DOHH2 (cell line): ENCODE measurements around the gene DCPS.
"Not testable (repeated sequence)": the region's sequence is repeated elsewhere in the genome, so short reads cannot be mapped to it uniquely, and the experiment has no call there.

Experiments used
- H3F3A ChIP-seq: fragments of 200-600 bp; sonication (generic), shearing (Covaris generic); 2 replicates; pipeline ENCODE4 v1.6.0; 2016; ENCODE audit warnings: antibody characterized with exemption, mild to moderate bottlenecking; ENCODE audit not compliant: control insufficient read depth, insufficient read depth
- H3K27ac ChIP-seq: fragments of 200-600 bp; sonication (generic); 2 replicates; pipeline ENCODE4 v1.5.1; 2014; ENCODE audit warnings: low read depth, mild to moderate bottlenecking, low read length, moderate library complexity
- H3K27me3 ChIP-seq: fragments of 200-600 bp; sonication (generic); 2 replicates; pipeline ENCODE4 v1.6.1; 2014; ENCODE audit warnings: mild to moderate bottlenecking, low read length, mixed read lengths; ENCODE audit not compliant: control insufficient read depth
- H3K36me3 ChIP-seq: fragments of 200-600 bp; sonication (generic); 2 replicates; pipeline ENCODE4 v1.6.1; 2014; ENCODE audit warnings: mild to moderate bottlenecking, low read length, moderate library complexity, mixed read lengths; ENCODE audit not compliant: control insufficient read depth
- H3K4me1 ChIP-seq: fragments of 200-600 bp; sonication (generic); 2 replicates; pipeline ENCODE4 v1.6.1; 2014; ENCODE audit warnings: mild to moderate bottlenecking, low read length, mixed read lengths; ENCODE audit not compliant: control insufficient read depth
- H3K4me2 ChIP-seq: fragments of 200-600 bp; sonication (generic); 2 replicates; pipeline ENCODE4 v1.6.0; 2014; ENCODE audit warnings: mild to moderate bottlenecking, low read length, moderate library complexity
- H3K4me3 ChIP-seq: fragments of 200-600 bp; sonication (generic); 2 replicates; pipeline ENCODE4 v1.5.1; 2014; ENCODE audit warnings: mild to moderate bottlenecking, low read length, mixed read lengths
- H3K79me2 ChIP-seq: fragments of 200-600 bp; sonication (generic); 2 replicates; pipeline ENCODE4 v1.6.1; 2014; ENCODE audit warnings: mild to moderate bottlenecking, low read length, mixed read lengths; ENCODE audit not compliant: control insufficient read depth
- H3K9me2 ChIP-seq: fragments of 200-600 bp; sonication (generic); replicated peaks from 2 replicates; pipeline ENCODE4 v1.6.1; 2014; ENCODE audit warnings: mild to moderate bottlenecking, low read length, mixed read lengths; ENCODE audit not compliant: control insufficient read depth
- H3K9me3 ChIP-seq: fragments of 200-600 bp; sonication (generic); 2 replicates; pipeline ENCODE4 v1.6.1; 2014; ENCODE audit warnings: antibody characterized with exemption, low read length, mixed read lengths; ENCODE audit not compliant: control insufficient read depth, insufficient read depth
- H4K20me1 ChIP-seq: fragments of 200-600 bp; sonication (generic); 2 replicates; pipeline ENCODE4 v1.6.0; 2014; ENCODE audit warnings: low read depth, mild to moderate bottlenecking, antibody characterized with exemption, low read length, moderate library complexity; ENCODE audit not compliant: control insufficient read depth, insufficient read depth
- CTCF ChIP-seq: fragments of 200-600 bp; sonication (generic); IDR thresholded peaks from one replicate; pipeline ENCODE4 v1.5.1; 2014; ENCODE audit warnings: antibody characterized with exemption, mild to moderate bottlenecking, low read depth, low read length; ENCODE audit not compliant: poor library complexity, severe bottlenecking
- EZH2phosphoT487 ChIP-seq: fragments of 200-600 bp; sonication (generic); IDR thresholded peaks from 2 replicates; pipeline ENCODE4 v1.6.1; 2017; ENCODE audit warnings: borderline replicate concordance, mild to moderate bottlenecking, antibody characterized with exemption, low read length, moderate library complexity, mixed read lengths

DCPS gene

GRCh38 chr11:126371595-126371994 is 67.7 kb downstream of the DCPS start:
- Histone ChIP-seq H3K4me2 (no peak overlapping the region), H3K4me1 (peaks cover 13% of the 10 kb centered on the region), H4K20me1 (no peaks in the 10 kb centered on the region), H3K27me3 (no peaks in the 10 kb centered on the region), H3K9me2 (no peaks in the 10 kb centered on the region), H3K9me3 (no peaks in the 10 kb centered on the region), H3K79me2 (no peaks in the 10 kb centered on the region), H3F3A (no peaks in the 10 kb centered on the region), H3K4me3 (no peak overlapping the region), H3K36me3 (no peaks in the 10 kb centered on the region), H3K27ac (no peak overlapping the region)
- no peak for TF ChIP-seq CTCF
- TF ChIP-seq EZH2phosphoT487, result no peak

- H3K79me2 ChIP-seq, H3K9me3 ChIP-seq, H3K4me2 ChIP-seq, H3K9me2 ChIP-seq, H3K27ac ChIP-seq, H4K20me1 ChIP-seq, H3K4me3 ChIP-seq, H3K27me3 ChIP-seq, H3K36me3 ChIP-seq, H3F3A ChIP-seq: not testable (repeated sequence)
- H3K4me1 ChIP-seq, result peaks cover 11% of the 10 kb centered on the region
Observed at GRCh38 chr11:126373389-126374066, 69.7 kb downstream of the DCPS start.

GRCh38 chr11:126374562-126375300 is 70.9 kb downstream of the DCPS start:
- H3K36me3 ChIP-seq, H3K4me3 ChIP-seq, H3K27me3 ChIP-seq: not testable (repeated sequence)

GRCh38 chr11:126375726-126376125 is 71.9 kb downstream of the DCPS start:
- Histone ChIP-seq H3K4me2 (no peak overlapping the region), H3K4me1 (no peaks in the 10 kb centered on the region), H3K79me2 (no peaks in the 10 kb centered on the region), H3K36me3 (no peaks in the 10 kb centered on the region), H3K9me3 (no peaks in the 10 kb centered on the region), H3K4me3 (no peak overlapping the region), H3K27me3 (no peaks in the 10 kb centered on the region), H3K9me2 (no peaks in the 10 kb centered on the region), H4K20me1 (no peaks in the 10 kb centered on the region), H3F3A (no peaks in the 10 kb centered on the region), H3K27ac (no peak overlapping the region)
- TF ChIP-seq CTCF (no peak), EZH2phosphoT487 (no peak)

More at GRCh38 chr11:126374562-126375300, 70.9 kb downstream of the DCPS start:
- not testable (repeated sequence) for H3K4me2 ChIP-seq, H3K9me3 ChIP-seq, H3K27ac ChIP-seq, H3K79me2 ChIP-seq, H3K4me1 ChIP-seq, H3F3A ChIP-seq, H3K9me2 ChIP-seq, H4K20me1 ChIP-seq
